HepG2 (cell line): ENCODE measurements around the gene ATOSB. TPM values are rescaled to one million over a fixed set of nuclear protein-coding genes. Genes with fewer than 3 reads are reported as not detected.

Experiments used
- ATAC-seq: fragments of 200-7000 bp; cut with Tn5 transposase; 3 replicates; pipeline ENCODE4 v1.9.1; 2020; ENCODE audit warnings: mild to moderate bottlenecking, moderate library complexity
- BruUV-seq: library from RNA; stranded (reverse); fragments of 400-500 nt; replicated peaks from 2 replicates; lab custom pipeline; 2021; lab: Mats Ljungman, UMichigan
- CTCF ChIA-PET: fragments of 300-600 bp; formaldehyde crosslinking; extraction: SDS; loops from one replicate; lab custom pipeline; 2021; ENCODE audit warnings: low total read pairs, inconsistent platforms, low intra/inter-chr PET ratio; lab: Yijun Ruan, JAX
- POLR2A ChIA-PET: fragments of 350-600 bp; sonication (Branson Sonifier 250); formaldehyde crosslinking; loops from one replicate; lab custom pipeline; 2020; ENCODE audit warnings: antibody characterized with exemption, inconsistent platforms; lab: Yijun Ruan, JAX
- DNase-seq: peaks from one replicate; pipeline ENCODE4 v3.0.0-alpha.2; 2015; ENCODE audit warnings: low spot score
- FAIRE-seq: peaks from 3 replicates; lab custom pipeline; 2011; peaks lifted over from hg19 to GRCh38; lab: Jason Lieb, UNC
- H2AFZ ChIP-seq: one replicate; pipeline ENCODE4 v1.6.1; 2011; ENCODE audit warnings: low read length, inconsistent platforms
- H3K27ac ChIP-seq: fragments of 300-600 bp; 3 replicates; pipeline ENCODE4 v1.8.0; 2011; ENCODE audit warnings: mixed run types, mild to moderate bottlenecking, mixed read lengths, low read length, inconsistent platforms; ENCODE audit not compliant: insufficient read depth; ENCODE audit errors: extremely low read length
- H3K27me3 ChIP-seq, 2 experiments: fragments of 200-600 bp in 1 of 2; 2 replicates in 1 of 2; 3 replicates in 1 of 2; pipeline versions ENCODE4 v1.6.0 to v1.8.0; 2011; ENCODE audit warnings: low read length in 2 of 2, mild to moderate bottlenecking in 2 of 2, moderate library complexity in 2 of 2, inconsistent platforms in 1 of 2; ENCODE audit not compliant: insufficient read depth in 2 of 2, control insufficient read depth in 1 of 2
- H3K36me3 ChIP-seq, 2 experiments: fragments of 200-600 bp in 1 of 2; replicated peaks in 1 of 2; 2 replicates in 1 of 2; 3 replicates in 1 of 2; pipeline versions ENCODE4 v1.5.1 to v1.8.0; 2011; ENCODE audit warnings: low read length in 2 of 2, inconsistent platforms in 1 of 2; ENCODE audit not compliant: insufficient read depth in 2 of 2, control insufficient read depth in 1 of 2
- H3K4me1 ChIP-seq: 2 replicates; pipeline ENCODE4 v1.5.1; 2012; ENCODE audit warnings: low read length, inconsistent platforms; ENCODE audit not compliant: insufficient read depth
- H3K4me2 ChIP-seq: 2 replicates; pipeline ENCODE4 v1.6.0; 2011; ENCODE audit warnings: low read depth, low read length, inconsistent platforms
- H3K4me3 ChIP-seq, 3 experiments: fragments of 200-600 bp in 1 of 3; sonication (generic), shearing (Covaris generic) in 1 of 3; replicated peaks in 1 of 3; 2 replicates each; pipeline ENCODE4 v1.5.1; 2011 to 2016; ENCODE audit warnings: low read length in 3 of 3, inconsistent platforms in 2 of 3, low read depth in 2 of 3, mild to moderate bottlenecking in 2 of 3, control low read depth in 1 of 3, mixed read lengths in 1 of 3; ENCODE audit not compliant: insufficient read depth in 1 of 3
- H3K79me2 ChIP-seq: one replicate; pipeline ENCODE4 v1.6.1; 2011; ENCODE audit warnings: low read length, inconsistent platforms; ENCODE audit not compliant: insufficient read depth
- H3K9ac ChIP-seq: 2 replicates; pipeline ENCODE4 v1.6.0; 2011; ENCODE audit warnings: mild to moderate bottlenecking, low read depth, low read length, inconsistent platforms; ENCODE audit not compliant: insufficient read depth
- H3K9me3 ChIP-seq: 2 replicates; pipeline ENCODE4 v1.5.1; 2012; ENCODE audit warnings: mild to moderate bottlenecking, low read length
- H4K20me1 ChIP-seq: 2 replicates; pipeline ENCODE4 v1.6.0; 2011; ENCODE audit warnings: inconsistent platforms, mild to moderate bottlenecking, low read length, moderate library complexity; ENCODE audit not compliant: insufficient read depth
- NCOR1 ChIP-seq: fragments of 200-600 bp; sonication (generic); IDR thresholded peaks from 2 replicates; pipeline ENCODE4 v1.7.0; 2017; ENCODE audit warnings: antibody characterized with exemption, low read length, borderline replicate concordance
- NFATC3 ChIP-seq: sonication (generic); formaldehyde crosslinking; IDR thresholded peaks from 2 replicates; pipeline ENCODE4 v1.5.1; 2020; ENCODE audit warnings: mild to moderate bottlenecking, missing genetic modification reagents
- SP1 ChIP-seq, 2 experiments: fragments of 450-650 bp in 1 of 2; sonication (generic) in 1 of 2; formaldehyde crosslinking in 1 of 2; IDR thresholded peaks; 2 replicates each; pipeline versions ENCODE4 v1.4.0 to v1.6.1; 2016 to 2020; ENCODE audit warnings: missing genetic modification reagents in 1 of 2
- SPEN ChIP-seq: sonication (generic); formaldehyde crosslinking; IDR thresholded peaks from 2 replicates; pipeline ENCODE4 v1.5.1; 2020; ENCODE audit warnings: low read depth, mild to moderate bottlenecking, missing genetic modification reagents
- ZFAT ChIP-seq: sonication (generic); formaldehyde crosslinking; conservative IDR thresholded peaks from 2 replicates; pipeline ENCODE4 v1.8.1; 2023; ENCODE audit warnings: missing genetic modification reagents, inconsistent platforms
- ZNF20 ChIP-seq: sonication (generic); formaldehyde crosslinking; IDR thresholded peaks from 2 replicates; pipeline ENCODE4 v1.4.0; 2020; ENCODE audit warnings: mild to moderate bottlenecking, moderate library complexity, missing genetic modification reagents
- ZNF263 ChIP-seq: sonication (generic); formaldehyde crosslinking; IDR thresholded peaks from 2 replicates; pipeline ENCODE4 v1.4.0; 2020; ENCODE audit warnings: missing genetic modification reagents
- ZNF317 ChIP-seq: sonication (generic); formaldehyde crosslinking; IDR thresholded peaks from 2 replicates; pipeline ENCODE4 v1.5.0; 2020; ENCODE audit warnings: mild to moderate bottlenecking, missing genetic modification reagents
- ZNF605 ChIP-seq: sonication (generic); formaldehyde crosslinking; IDR thresholded peaks from 2 replicates; pipeline ENCODE4 v1.8.0; 2022; ENCODE audit warnings: mild to moderate bottlenecking, missing genetic modification reagents
- WGBS: methylation state at CpG from one replicate; pipeline ENCODE4 v1.1.6; 2017; ENCODE audit warnings: low lambda C conversion rate; 5-methylcytosine and 5-hydroxymethylcytosine counted together
- in situ Hi-C: cut with HindIII; loops from 2 replicates; pipeline ENCODE4 v1.10.0; 2017; ENCODE audit warnings: low pct_unique_long_range_greater_than_20kb; ENCODE audit not compliant: extremely low pct_ligation_motif_present
- intact Hi-C: fragments of 100-400 bp; cut with micrococcal nuclease; formaldehyde crosslinking; loops from one replicate; pipeline ENCODE4 v1.10.0; 2022; ENCODE audit not compliant: unreplicated experiment
- polyA plus RNA-seq, 8 experiments: library from polyadenylated mRNA; depleted of rRNA in 3 of 8; stranded (reverse) in 7 of 8; unstranded in 1 of 8; fragments of >200 nt; fragmentation: Illumina TruSeq in 4 of 8; extraction: Trizol in 4 of 8; gene quantifications; 2 replicates each; pipeline versions ENCODE4 v1.2.1 to v1.2.3, GENCODE V29; 2011 to 2016; ENCODE audit warnings: low read depth in 4 of 8, missing spikeins in 1 of 8, mixed read lengths in 1 of 8; ENCODE audit not compliant: insufficient read depth in 1 of 8
- total RNA-seq, 5 experiments: library from RNA; depleted of rRNA; stranded (reverse); fragments of >200 nt; fragmentation: Illumina TruSeq; extraction: Trizol; gene quantifications; 2 replicates each; pipeline ENCODE4 v1.2.3, GENCODE V29; 2016; ENCODE audit warnings: low read depth in 1 of 5
- TF ChIP-seq, protein P1 (sequence below): sonication (generic); IDR thresholded peaks from 2 replicates; pipeline ENCODE4 v1.6.1; 2016; ENCODE audit warnings: low read depth, borderline replicate concordance
- TF ChIP-seq, protein P2 (sequence below): sonication (generic); formaldehyde crosslinking; IDR thresholded peaks from 2 replicates; pipeline ENCODE4 v1.8.1; 2023; ENCODE audit warnings: missing genetic modification reagents, mild to moderate bottlenecking, borderline replicate concordance
- TF ChIP-seq, protein P3 (sequence below): sonication (generic); formaldehyde crosslinking; conservative IDR thresholded peaks from 2 replicates; pipeline ENCODE4 v1.4.0; 2020; ENCODE audit warnings: missing genetic modification reagents
- TF ChIP-seq, protein P4 (sequence below): sonication (generic); formaldehyde crosslinking; IDR thresholded peaks from 2 replicates; pipeline ENCODE4 v1.8.1; 2023; ENCODE audit warnings: mild to moderate bottlenecking, missing genetic modification reagents

The ATOSB gene
- total and polyA plus RNA-seq, 2 of the 13 experiments (the other 11 are each of a cell fraction or from before 2014, with no cell fraction given): 1.9 to 6.4 TPM

DNA sequence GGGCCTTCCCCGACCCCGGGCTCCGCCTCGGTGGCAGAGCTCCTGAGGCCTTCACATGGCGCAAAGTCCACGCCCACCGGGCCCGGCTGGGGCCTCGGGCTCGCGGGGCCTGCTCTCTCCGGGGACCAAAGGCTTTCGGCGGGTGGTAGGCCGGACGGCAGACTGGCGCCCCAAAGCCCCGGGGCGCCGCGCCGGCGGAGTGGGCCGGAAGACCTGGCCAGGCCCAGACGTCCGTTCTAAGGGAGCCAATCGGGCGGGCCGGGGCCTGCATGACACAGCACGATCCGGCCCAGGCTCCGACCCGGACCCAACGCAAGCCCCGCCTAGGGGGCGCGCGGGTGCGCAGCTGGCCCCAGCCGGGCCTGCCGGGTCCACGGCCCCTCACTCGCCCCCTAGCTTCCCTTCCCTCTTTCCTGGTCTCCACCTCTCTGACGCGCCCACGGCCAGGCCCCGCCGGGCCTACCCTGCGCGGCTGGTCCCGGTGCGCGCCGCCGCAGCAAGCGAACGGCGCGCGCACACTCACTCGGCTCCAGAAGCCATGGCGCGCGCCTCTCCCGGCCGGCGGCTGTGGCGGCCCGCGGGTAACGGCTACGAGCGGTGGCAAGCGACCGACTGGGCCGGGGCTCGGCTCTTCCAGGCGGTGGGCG lies 43.7 kb downstream of the ATOSB start (continued):
- TF ChIP-seq SPEN (CRISPR knock-in tag): peak; percentile 82; the same call in 1 of the 2 replicates
- TF ChIP-seq, protein P1, sequence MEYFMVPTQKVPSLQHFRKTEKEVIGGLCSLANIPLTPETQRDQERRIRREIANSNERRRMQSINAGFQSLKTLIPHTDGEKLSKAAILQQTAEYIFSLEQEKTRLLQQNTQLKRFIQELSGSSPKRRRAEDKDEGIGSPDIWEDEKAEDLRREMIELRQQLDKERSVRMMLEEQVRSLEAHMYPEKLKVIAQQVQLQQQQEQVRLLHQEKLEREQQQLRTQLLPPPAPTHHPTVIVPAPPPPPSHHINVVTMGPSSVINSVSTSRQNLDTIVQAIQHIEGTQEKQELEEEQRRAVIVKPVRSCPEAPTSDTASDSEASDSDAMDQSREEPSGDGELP: peak; percentile 65; the same call in 1 of the 2 replicates
- no peak for TF ChIP-seq SP1 (IDR thresholded peaks at IDR 0.05)
- no peak for TF ChIP-seq SP1 (CRISPR knock-in tag; IDR thresholded peaks at IDR 0.05)
- TF ChIP-seq ZFAT (CRISPR knock-in tag): no peak; the same call in 1 of the 2 replicates
- TF ChIP-seq, protein P2, sequence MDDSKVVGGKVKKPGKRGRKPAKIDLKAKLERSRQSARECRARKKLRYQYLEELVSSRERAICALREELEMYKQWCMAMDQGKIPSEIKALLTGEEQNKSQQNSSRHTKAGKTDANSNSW (CRISPR knock-in tag): no peak

DNA sequence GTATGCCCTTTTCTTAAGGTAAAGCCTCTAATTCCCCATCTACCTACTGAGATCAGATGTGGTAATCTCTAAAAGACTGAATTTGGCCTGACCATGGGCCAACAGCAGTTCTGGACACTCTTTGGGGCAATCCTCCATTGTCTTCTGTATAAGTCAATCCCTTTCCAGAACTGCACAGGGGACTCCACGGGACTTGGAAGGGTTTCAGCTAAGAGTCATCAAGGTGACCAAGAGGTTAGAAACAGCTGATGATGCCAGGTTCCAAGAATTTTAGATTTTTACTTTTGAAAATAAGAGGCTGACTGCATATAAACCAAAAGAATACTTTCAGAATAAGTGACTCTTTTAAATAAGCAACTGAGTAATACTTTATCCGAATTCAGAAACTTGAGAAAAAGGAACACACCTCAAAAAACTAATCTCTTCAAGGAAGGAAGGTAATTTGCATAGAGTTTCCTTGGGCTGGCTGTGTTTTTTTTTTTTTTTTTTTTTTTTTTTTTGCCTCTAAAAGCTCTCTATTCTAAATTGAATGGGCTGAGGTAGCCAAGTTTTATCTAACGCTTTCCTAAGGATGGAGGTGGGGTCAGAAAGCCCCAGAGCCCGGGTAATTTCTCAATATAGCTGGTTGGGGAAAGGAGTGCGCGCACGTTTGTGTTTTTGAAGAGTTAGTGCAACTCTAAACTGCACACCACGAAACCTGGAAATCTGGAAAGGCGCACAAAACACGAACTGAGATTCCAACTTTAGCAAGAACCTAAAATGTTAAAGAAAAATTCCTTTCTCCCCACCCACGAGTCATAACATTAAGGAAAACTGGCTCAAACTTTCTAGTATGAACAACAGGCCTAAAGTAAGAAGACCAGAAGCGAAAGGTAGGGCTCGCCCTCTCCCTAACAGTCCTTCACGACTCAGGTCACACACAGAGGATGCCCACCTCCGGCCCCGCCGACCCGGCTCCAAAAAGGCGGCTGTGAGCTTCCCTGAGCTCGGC lies 44.5 kb downstream of the ATOSB start:
- H3K27me3 ChIP-seq: no peaks in the 10 kb centered on the region; a peak in 1 of 5 replicates
- intact Hi-C loops: no loop called here
- peak overlapping the region; percentile 92 to 99 (median 93) for H3K4me3 ChIP-seq
- in situ Hi-C loops: no loop called here
- peak overlapping the region; percentile 100 for H3K27ac ChIP-seq
- H3K4me2 ChIP-seq: peak overlapping the region; percentile 85
- no peaks in the 10 kb centered on the region for H3K9me3 ChIP-seq
- no peak overlapping the region for H2AFZ ChIP-seq
- FAIRE-seq (no peak), DNase-seq (no peak), ATAC-seq (no peak)
- CTCF ChIA-PET: interaction anchor here (2.1 kb wide), 1 partner anchor 25 kb away, joined by 9 read pairs; the partner anchor contains the start of gene PIGO
- peaks cover 17 to 40% of the 10 kb centered on the region in 2 experiments for H3K36me3 ChIP-seq
- POLR2A ChIA-PET: interaction anchor here (0.8 to 3.2 kb wide), 17 partner anchors 8 to 892 kb away, joined by 3 to 23 read pairs (median 11); partner anchors contain the start of genes ATOSB, FANCG, PIGO and SIGMAR1
- BruUV-seq: TSS peak; percentile 54
- WGBS: 2% methylated on average over 15 of the region's 20 CpGs
- H3K79me2 ChIP-seq: peaks cover 53% of the 10 kb centered on the region
- H3K9ac ChIP-seq: peak overlapping the region; percentile 100
- peaks cover 37% of the 10 kb centered on the region for H3K4me1 ChIP-seq
- peaks cover 41% of the 10 kb centered on the region for H4K20me1 ChIP-seq
- TF ChIP-seq, protein P3, sequence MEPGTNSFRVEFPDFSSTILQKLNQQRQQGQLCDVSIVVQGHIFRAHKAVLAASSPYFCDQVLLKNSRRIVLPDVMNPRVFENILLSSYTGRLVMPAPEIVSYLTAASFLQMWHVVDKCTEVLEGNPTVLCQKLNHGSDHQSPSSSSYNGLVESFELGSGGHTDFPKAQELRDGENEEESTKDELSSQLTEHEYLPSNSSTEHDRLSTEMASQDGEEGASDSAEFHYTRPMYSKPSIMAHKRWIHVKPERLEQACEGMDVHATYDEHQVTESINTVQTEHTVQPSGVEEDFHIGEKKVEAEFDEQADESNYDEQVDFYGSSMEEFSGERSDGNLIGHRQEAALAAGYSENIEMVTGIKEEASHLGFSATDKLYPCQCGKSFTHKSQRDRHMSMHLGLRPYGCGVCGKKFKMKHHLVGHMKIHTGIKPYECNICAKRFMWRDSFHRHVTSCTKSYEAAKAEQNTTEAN (CRISPR knock-in tag): no peak
- TF ChIP-seq NCOR1 (peak; percentile 48; the same call in 1 of the 2 replicates), ZNF605 (no peak), NFATC3 (CRISPR knock-in tag) (0 out of 2 replicates have a peak, but pooled peaks have one; percentile 27), ZNF20 (no peak), ZNF317 (CRISPR knock-in tag) (0 out of 2 replicates have a peak, but pooled peaks have one; percentile 44), ZNF263 (no peak)
- TF ChIP-seq, protein P4, sequence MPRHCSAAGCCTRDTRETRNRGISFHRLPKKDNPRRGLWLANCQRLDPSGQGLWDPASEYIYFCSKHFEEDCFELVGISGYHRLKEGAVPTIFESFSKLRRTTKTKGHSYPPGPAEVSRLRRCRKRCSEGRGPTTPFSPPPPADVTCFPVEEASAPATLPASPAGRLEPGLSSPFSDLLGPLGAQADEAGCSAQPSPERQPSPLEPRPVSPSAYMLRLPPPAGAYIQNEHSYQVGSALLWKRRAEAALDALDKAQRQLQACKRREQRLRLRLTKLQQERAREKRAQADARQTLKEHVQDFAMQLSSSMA (CRISPR knock-in tag): no peak
